ENCODE results near the gene SORT1. TPM values are rescaled to one million over a fixed set of nuclear protein-coding genes. Genes with fewer than 3 reads are reported as not detected.

Gene SORT1
- total RNA-seq, 2 experiments from 2014 or later: 10.8 to 14.0 TPM

DNA sequence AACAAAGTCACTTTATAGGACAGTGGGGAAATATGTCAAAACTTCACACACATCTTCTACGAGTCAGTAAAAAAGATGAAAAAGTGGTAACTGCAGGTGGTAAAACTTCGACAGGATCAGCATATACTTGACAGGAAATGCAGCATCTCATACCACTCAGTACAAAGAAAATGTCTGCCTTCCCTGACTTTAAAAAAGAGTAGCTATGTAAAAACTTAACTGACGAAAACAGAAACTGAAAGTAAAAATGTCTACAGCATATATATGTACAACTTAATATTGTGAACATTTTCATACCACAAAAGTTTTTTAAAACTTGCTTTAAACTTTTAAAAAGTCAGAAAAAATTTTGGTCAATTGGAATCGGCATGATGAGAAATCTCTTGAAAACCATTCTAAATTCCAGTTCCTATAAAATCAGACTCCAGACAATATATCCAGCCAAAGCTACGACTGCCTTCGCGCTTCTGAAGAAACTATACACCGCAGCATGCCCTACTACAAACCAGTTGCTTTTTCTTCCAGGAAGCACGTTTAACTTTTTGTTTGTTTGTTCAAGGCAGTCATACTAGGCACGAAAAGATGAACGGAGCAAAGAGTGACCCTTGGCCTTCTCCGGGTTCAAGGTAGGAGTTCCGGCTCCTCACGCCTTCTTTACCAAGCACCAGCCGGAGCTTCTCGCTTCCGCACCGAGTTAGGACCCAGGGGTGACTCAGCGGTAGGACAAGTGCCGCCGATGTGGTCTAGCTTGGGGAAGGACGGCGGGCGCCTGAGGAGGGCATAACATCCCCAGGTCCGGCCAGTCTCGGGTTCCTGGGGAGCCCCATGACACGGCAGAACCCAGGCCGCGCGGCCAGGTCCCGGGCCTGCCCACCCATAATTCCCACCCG, 27.9 kb upstream of the SORT1 start:
- ChIA-PET CTCF (interaction anchor here (0.6 to 5.9 kb wide), 15 partner anchors 13 to 664 kb away, joined by 3 to 57 read pairs (median 4); partner anchors contain the start of genes ATXN7L2, CYB561D1 and SORT1), POLR2A (interaction anchor here (0.6 to 2.6 kb wide), 20 partner anchors 10 to 914 kb away, joined by 3 to 27 read pairs (median 4); partner anchors contain the start of genes AHCYL1, ATXN7L2, CYB561D1 and GNAI3)
- DNase-seq (peak; percentile 75), ATAC-seq (peak; percentile 40)
- Mint-ChIP-seq H3K4me1 (ENCODE audit: low read depth) (peaks cover 37% of the 10 kb centered on the region), H3K36me3 (ENCODE audit: low read depth) (peaks cover 31% of the 10 kb centered on the region), H3K9me3 (ENCODE audit: insufficient read depth) (no peaks in the 10 kb centered on the region), H3K27me3 (ENCODE audit: low read depth) (no peaks in the 10 kb centered on the region), H3K27ac (peak overlapping the region; percentile 97), H3K4me3 (peak overlapping the region; percentile 95)

DNA sequence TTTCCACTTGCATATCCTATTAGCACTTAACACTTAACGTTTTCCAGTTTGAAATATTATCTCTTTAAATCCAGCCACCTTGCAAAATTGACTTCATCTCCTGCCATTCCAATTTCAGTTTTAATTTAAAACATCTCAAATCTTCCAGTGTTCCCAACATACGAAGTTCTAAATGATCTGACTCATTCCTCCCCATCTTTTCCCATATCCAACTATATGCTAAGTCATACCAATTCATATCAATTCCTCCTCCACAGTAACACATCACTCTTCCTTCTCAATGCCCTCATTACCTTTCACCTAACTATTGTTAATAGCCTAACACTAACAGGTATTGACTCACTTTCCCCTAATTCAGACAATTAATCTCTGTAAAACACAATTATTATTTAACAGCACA, 25.8 kb upstream of the SORT1 start:
- Mint-ChIP-seq H3K4me1 (ENCODE audit: low read depth) (peaks cover 38% of the 10 kb centered on the region), H3K9me3 (ENCODE audit: insufficient read depth) (no peaks in the 10 kb centered on the region), H3K27me3 (ENCODE audit: low read depth) (no peaks in the 10 kb centered on the region), H3K4me3 (peak overlapping the region; percentile 95), H3K36me3 (ENCODE audit: low read depth) (peaks cover 44% of the 10 kb centered on the region), H3K27ac (peak overlapping the region; percentile 5)
- no peak for DNase-seq
- ChIA-PET POLR2A (no interaction called here), CTCF (interaction anchor here (1.5 to 5.9 kb wide), 3 partner anchors 69 to 108 kb away, joined by 3 to 57 read pairs (median 4); partner anchors contain the start of gene CYB561D1)
- ATAC-seq: no peak

DNA sequence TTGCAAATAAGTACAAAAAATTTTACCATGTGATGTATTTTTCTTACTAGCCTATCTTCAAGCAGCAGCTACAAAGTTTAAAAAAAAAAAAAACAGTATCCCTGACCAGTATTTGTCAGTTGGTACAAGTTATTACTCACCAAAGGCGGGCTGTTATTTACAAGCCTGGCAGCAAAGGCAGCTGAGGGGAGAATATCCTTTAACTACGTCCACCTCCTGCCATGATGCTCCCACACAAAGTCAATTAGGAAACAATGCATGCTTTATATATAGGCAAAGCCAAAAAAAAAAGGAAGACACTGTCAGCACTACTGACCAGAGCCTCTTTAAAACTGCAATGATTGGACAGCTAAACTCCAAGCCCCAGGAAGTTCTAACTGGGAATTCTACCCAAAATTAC, 14.8 kb upstream of the SORT1 start:
- H3K27me3 Mint-ChIP-seq (ENCODE audit: low read depth): no peaks in the 10 kb centered on the region
- DNase-seq (no peak), ATAC-seq (no peak)
- H3K4me1 Mint-ChIP-seq (ENCODE audit: low read depth): peaks cover 2% of the 10 kb centered on the region
- ChIA-PET CTCF (interaction anchor here (1.0 to 1.3 kb wide), 3 partner anchors 10 to 120 kb away, joined by 3 to 4 read pairs (median 4); partner anchors contain the start of gene PSMA5), POLR2A (interaction anchor here (0.7 kb wide), 1 partner anchor 178 kb away, joined by 3 read pairs; no protein-coding TSS in a partner anchor)
- no peaks in the 10 kb centered on the region for H3K9me3 Mint-ChIP-seq (ENCODE audit: insufficient read depth)
- H3K4me3 Mint-ChIP-seq: no peak overlapping the region
- H3K36me3 Mint-ChIP-seq (ENCODE audit: low read depth): peaks cover 71% of the 10 kb centered on the region
- no peak overlapping the region for H3K27ac Mint-ChIP-seq

DNA sequence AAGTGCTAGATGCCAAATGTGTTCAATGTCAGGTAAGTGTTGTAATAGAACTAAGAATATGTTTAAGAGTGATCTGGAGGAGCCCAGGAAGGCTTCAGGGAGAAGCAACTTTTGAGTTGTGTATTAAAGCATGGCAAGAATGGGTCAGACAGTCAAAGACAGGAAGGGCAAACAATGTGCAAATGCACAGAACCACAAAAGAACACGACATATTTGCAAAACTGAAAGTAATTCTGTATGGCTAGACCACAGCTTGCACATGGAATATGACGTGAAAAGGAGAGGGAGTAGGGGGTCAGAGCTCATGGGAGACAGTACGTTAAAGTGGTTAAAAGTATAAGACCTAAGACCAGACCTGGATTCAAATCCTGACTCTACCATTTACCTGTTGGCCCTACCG, 7.1 kb upstream of the SORT1 start:
- Mint-ChIP-seq H3K4me1 (ENCODE audit: low read depth) (peaks cover 15% of the 10 kb centered on the region), H3K9me3 (ENCODE audit: insufficient read depth) (no peaks in the 10 kb centered on the region), H3K27ac (peak overlapping the region; percentile 75), H3K27me3 (ENCODE audit: low read depth) (no peaks in the 10 kb centered on the region), H3K36me3 (ENCODE audit: low read depth) (peaks cover 54% of the 10 kb centered on the region), H3K4me3 (peak overlapping the region; percentile 10)
- DNase-seq: peak; percentile 39
- ChIA-PET POLR2A (interaction anchor here (1.5 kb wide), 1 partner anchor 20 kb away, joined by 9 read pairs; no protein-coding TSS in a partner anchor), CTCF (interaction anchor here (0.7 to 1.9 kb wide), 3 partner anchors 86 to 128 kb away, joined by 4 to 8 read pairs (median 7); no protein-coding TSS in a partner anchor)
- ATAC-seq: peak; percentile 75

DNA sequence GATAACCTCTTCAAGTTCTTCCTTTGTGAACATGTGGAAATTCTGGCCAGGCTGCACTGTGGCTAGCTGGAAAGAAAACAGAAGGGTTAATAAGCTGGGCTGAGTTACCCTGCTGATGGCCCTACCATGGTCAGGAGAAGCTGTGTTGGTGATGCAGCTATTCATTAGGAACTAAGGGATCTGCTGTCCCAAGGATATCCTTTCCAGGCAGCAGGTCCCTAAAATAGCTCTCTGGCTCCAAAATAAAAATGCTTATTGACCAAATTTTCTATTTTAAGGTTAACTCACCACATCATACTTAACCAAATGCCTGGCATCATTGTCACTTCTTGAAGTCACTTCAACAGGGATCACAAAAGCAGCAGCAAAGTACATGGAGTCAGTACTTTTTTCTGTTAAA, 4.3 kb upstream of the SORT1 start:
- CTCF ChIA-PET: interaction anchor here (0.7 to 8.8 kb wide), 9 partner anchors 11 to 289 kb away, joined by 3 to 166 read pairs (median 3); partner anchors contain the start of genes ATXN7L2 and PSRC1
- POLR2A ChIA-PET: interaction anchor here (0.6 kb wide), 1 partner anchor 23 kb away, joined by 3 read pairs; no protein-coding TSS in a partner anchor
- peaks cover 40% of the 10 kb centered on the region for H3K36me3 Mint-ChIP-seq (ENCODE audit: low read depth)
- peaks cover 30% of the 10 kb centered on the region for H3K4me1 Mint-ChIP-seq (ENCODE audit: low read depth)
- no peak overlapping the region for H3K4me3 Mint-ChIP-seq
- DNase-seq (no peak), ATAC-seq (no peak)
- H3K27ac Mint-ChIP-seq: no peak overlapping the region
- H3K9me3 Mint-ChIP-seq (ENCODE audit: insufficient read depth): no peaks in the 10 kb centered on the region
- peaks cover 3% of the 10 kb centered on the region for H3K27me3 Mint-ChIP-seq (ENCODE audit: low read depth)

DNA sequence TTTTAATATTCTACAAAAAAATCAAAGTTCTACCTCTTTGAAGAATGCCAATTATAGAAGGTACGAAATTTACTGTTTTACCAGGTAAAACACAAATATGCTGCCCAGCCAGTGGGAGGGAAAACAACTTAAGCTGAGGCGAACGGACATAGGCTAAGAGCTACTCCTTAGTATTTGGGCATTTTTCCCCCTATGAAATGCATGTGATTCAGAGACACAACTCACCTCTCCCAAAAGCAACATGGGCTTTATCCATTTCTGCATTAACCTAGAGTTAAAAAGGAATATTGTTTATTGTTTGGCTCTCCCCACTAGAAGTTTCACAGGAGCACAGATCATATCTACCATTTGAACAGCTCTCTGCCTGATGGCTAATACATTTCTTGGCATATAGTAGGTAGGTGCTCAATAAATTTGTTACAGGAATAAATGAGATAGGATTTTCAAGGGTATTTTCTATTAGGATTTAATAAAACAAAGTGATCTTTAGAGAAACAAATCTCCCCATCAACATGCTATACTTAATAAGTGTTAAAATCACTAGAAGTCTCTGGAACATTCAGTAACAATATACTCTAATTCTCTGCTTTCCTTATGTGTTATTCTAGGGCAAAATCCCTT, 2.4 kb upstream of the SORT1 start:
- Mint-ChIP-seq H3K9me3 (ENCODE audit: insufficient read depth) (no peaks in the 10 kb centered on the region), H3K27ac (no peak overlapping the region), H3K36me3 (ENCODE audit: low read depth) (peaks cover 27% of the 10 kb centered on the region), H3K27me3 (ENCODE audit: low read depth) (peaks cover 22% of the 10 kb centered on the region), H3K4me1 (ENCODE audit: low read depth) (peaks cover 39% of the 10 kb centered on the region), H3K4me3 (no peak overlapping the region)
- no peak for ATAC-seq
- ChIA-PET CTCF (interaction anchor here (0.7 to 8.8 kb wide), 23 partner anchors 9 to 207 kb away, joined by 3 to 166 read pairs (median 4); partner anchors contain the start of genes CELSR2, PSMA5 and PSRC1), POLR2A (no interaction called here)
- no peak for DNase-seq

DNA sequence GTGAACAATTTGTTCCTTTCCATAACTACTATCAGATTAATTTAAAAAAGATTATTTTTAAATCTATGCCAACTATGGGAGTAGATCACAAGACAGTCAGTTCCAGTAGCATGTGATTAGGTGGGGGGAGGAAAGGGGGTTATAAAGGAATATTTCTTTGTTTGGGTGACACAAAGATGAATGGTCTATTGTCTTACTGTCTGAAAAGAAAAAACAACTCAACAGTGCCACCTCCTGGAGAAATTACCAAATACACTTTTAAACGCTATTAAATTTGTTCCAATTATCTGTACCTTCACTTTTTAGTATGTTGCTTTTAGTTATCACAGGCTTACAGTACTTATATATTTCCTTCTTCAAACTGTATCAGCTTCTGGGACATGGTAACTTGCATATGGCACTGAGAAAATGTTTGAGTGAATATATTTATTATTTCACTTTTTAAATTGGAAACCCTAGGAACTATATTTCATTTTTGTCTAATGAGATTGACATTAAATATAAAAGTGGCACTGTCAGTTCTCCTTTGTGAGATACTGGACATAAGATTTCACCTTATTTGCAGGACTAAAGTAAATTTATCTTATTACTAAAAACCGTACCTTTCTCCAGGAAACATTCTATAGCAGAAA, 1.7 kb upstream of the SORT1 start:
- ATAC-seq (no peak), DNase-seq (peak; percentile 50)
- ChIA-PET POLR2A (interaction anchor here (0.7 to 1.7 kb wide), 3 partner anchors 26 to 145 kb away, joined by 3 to 8 read pairs (median 3); partner anchors contain the start of gene PSMA5), CTCF (interaction anchor here (0.7 to 8.8 kb wide), 44 partner anchors 8 to 436 kb away, joined by 3 to 166 read pairs (median 4); partner anchors contain the start of genes CLCC1, CYB561D1, MYBPHL and PSMA5)
- Mint-ChIP-seq H3K4me1 (ENCODE audit: low read depth) (peaks cover 36% of the 10 kb centered on the region), H3K9me3 (ENCODE audit: insufficient read depth) (no peaks in the 10 kb centered on the region), H3K36me3 (ENCODE audit: low read depth) (peaks cover 21% of the 10 kb centered on the region), H3K4me3 (peak overlapping the region; percentile 40), H3K27me3 (ENCODE audit: low read depth) (peaks cover 28% of the 10 kb centered on the region), H3K27ac (no peak overlapping the region)

DNA sequence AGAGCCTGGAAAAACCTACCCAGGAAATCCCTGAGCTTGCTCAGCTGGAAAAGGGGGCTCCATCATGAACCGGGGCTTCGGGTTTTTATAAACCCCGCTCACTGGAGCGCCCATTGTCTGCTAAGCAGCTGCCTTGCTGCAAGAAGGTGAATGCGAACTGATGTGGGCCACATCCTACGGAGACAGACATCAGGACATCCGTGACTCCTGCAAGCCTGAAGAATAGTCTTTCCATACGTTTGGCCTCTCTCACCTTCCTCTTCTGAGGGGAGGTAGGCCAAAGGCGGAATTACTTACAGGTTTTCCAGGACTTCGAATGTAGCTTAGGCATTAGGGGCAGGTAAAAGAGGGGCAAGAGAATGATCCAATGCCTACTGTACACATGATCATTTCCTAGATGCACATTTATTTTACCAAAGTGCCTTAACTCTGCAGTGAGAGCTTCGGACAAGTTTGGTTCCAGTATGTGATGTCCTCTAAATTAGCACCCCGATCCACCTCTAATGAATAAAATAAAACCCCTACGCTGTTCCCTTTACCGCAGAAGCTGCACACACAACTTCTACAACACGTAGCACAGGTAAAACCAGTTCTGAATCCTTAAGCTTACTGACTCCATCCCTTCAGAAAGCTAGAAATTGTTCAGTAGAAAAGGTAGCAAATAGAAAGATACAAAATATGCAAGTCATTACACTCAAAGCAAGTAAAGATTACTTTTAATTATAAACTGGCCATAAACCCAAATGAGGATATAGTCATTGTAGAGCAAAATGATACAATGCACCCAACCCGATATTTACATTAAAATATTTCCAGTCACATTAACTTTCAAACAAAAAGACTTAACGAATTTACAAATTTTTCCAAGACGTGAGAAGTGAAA, 866 bp upstream of the SORT1 start:
- Mint-ChIP-seq H3K27me3 (ENCODE audit: low read depth) (peaks cover 32% of the 10 kb centered on the region), H3K36me3 (ENCODE audit: low read depth) (peaks cover 16% of the 10 kb centered on the region), H3K27ac (peak overlapping the region; percentile 33), H3K4me3 (peak overlapping the region; percentile 80), H3K9me3 (ENCODE audit: insufficient read depth) (no peaks in the 10 kb centered on the region), H3K4me1 (ENCODE audit: low read depth) (peaks cover 36% of the 10 kb centered on the region)
- ChIA-PET POLR2A (interaction anchor here (0.7 to 1.7 kb wide), 4 partner anchors 27 to 146 kb away, joined by 3 to 8 read pairs (median 5); partner anchors contain the start of genes PSMA5 and PSRC1), CTCF (interaction anchor here (0.7 to 8.8 kb wide), 40 partner anchors 8 to 435 kb away, joined by 3 to 166 read pairs (median 5); partner anchors contain the start of genes CLCC1, CYB561D1, MYBPHL and PSRC1)
- ATAC-seq: no peak
- no peak for DNase-seq

DNA sequence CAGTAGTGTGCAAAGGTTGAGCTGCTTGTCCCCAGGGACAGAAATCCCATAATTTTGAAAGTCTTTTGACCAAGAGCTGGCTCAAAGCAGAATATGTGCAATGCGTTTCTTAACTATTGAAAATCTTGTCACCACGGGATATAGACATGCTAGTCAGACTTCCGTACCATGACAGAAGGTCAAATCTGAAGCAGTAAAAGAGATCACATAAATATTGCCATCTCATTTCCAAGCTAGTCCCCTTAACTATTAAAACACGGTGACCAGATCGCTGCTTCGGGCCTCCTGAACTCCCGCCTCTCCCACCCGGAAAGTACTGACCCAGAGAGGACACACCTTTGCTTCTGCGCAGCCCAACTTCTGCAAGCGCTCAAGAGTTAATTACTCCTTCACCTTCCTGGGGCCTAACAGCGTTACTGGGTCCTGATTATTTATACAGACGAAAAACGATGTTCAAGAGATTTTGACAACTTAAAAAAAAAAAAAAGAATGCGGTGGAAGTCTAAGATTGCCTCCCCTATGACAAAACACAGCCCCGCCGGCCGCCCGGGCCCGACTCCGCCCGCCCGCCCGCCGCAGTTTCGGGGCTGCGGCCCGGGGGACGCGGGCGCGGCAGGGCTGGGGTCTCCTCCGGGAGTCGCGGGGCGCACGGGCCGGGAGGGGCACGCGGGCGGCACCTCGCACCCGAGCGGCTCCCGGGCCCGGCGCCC, 692 bp downstream of the SORT1 start:
- ATAC-seq (no peak), DNase-seq (no peak)
- peaks cover 10% of the 10 kb centered on the region for H3K36me3 Mint-ChIP-seq (ENCODE audit: low read depth)
- H3K4me1 Mint-ChIP-seq (ENCODE audit: low read depth): peaks cover 41% of the 10 kb centered on the region
- POLR2A ChIA-PET: interaction anchor here (1.0 to 1.7 kb wide), 3 partner anchors 87 to 120 kb away, joined by 4 to 7 read pairs (median 5); partner anchors contain the start of genes ATXN7L2 and PSRC1
- peak overlapping the region; percentile 82 for H3K4me3 Mint-ChIP-seq
- no peaks in the 10 kb centered on the region for H3K9me3 Mint-ChIP-seq (ENCODE audit: insufficient read depth)
- peak overlapping the region; percentile 13 for H3K27ac Mint-ChIP-seq
- CTCF ChIA-PET: interaction anchor here (0.9 to 8.8 kb wide), 9 partner anchors 10 to 198 kb away, joined by 3 to 166 read pairs (median 20); partner anchors contain the start of gene PSRC1
- H3K27me3 Mint-ChIP-seq (ENCODE audit: low read depth): peaks cover 34% of the 10 kb centered on the region

DNA sequence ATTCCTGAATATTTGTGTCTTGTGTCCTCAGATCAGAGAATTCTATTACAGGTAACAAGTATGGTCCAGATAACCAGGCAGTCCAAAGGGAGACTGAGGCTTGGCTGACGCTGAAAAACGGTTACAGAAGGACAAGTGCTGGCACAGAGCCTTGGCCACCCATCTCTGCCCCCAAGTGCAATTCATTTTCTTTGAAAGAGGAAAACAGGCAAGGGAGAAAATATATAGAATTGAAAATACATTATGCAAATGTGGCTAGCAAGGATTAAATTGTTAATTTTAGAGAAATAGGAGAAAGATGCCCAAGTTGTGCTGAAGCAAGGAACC, 1.2 kb downstream of the SORT1 start:
- ChIA-PET POLR2A (no interaction called here), CTCF (interaction anchor here (0.8 to 8.8 kb wide), 7 partner anchors 10 to 197 kb away, joined by 3 to 166 read pairs (median 4); no protein-coding TSS in a partner anchor)
- peaks cover 8% of the 10 kb centered on the region for H3K36me3 Mint-ChIP-seq (ENCODE audit: low read depth)
- ATAC-seq: no peak
- DNase-seq: no peak
- H3K9me3 Mint-ChIP-seq (ENCODE audit: insufficient read depth): no peaks in the 10 kb centered on the region
- H3K27ac Mint-ChIP-seq: no peak overlapping the region
- peaks cover 36% of the 10 kb centered on the region for H3K27me3 Mint-ChIP-seq (ENCODE audit: low read depth)
- H3K4me3 Mint-ChIP-seq: peak overlapping the region; percentile 82
- peaks cover 44% of the 10 kb centered on the region for H3K4me1 Mint-ChIP-seq (ENCODE audit: low read depth)

All from activated CD8-positive, alpha-beta T cell treated with anti-CD3 and anti-CD28 coated beads, Interleukin-2, amount 10 ng/mL, durations not matched to agents 7 days and 5 days (primary cell).